Measurements from ENCODE around the gene SHB. TPM values are rescaled to one million over a fixed set of nuclear protein-coding genes. Genes with fewer than 3 reads are reported as not detected.
A peak's percentile ranks its signal among the peaks of the same experiment; 100 is the strongest.

Gene SHB
- polyA plus RNA-seq, 1 donor (not counting 4 experiments of a cell fraction or from before 2014, with no cell fraction given) = 10.9 TPM

DNA sequence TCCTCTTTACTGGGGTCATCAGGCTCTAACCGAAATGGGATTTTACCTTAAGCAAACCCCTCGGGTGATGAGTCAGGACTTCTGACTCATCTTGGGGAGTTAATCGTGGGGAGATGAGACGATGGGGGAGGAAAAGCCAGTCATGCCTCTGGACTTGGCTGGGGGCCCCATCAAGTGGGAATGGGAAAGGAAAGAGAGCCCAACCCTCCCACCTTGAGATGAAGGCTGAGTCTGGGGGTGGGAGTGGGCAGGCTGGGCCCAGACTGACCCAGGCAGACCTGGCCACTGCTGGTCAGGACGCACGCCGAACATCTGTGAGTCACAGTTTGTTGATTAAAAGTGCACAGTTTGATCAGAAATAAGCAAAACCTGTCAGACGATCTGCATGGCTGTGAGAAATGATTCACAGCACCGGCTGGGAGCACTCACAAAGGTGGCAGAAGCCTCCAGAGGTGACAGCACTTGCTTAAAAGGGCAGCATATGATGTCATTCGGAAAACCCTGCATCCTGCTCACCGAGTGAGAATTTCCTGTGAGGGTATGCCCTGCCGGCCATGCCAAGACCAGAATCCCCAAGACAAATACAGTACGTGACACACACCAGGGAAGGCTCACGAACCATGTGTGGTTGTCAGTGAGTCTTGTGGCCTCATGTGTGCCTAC is 115.1 kb downstream of the SHB start:
- Histone ChIP-seq H3K4me3 (ENCODE audit: control insufficient read depth in 2 of 3, extremely low read depth in 1 of 3, insufficient read depth in 2 of 3, low read depth in 1 of 3, low read length in 3 of 3) (peak overlapping the region in 2 of 3 experiments; percentile 23 to 34), H3K9me1 (ENCODE audit: control insufficient read depth, extremely low read depth, insufficient read depth, low read length) (peaks cover 5% of the 10 kb centered on the region), H3K9ac (ENCODE audit: control insufficient read depth, extremely low read depth, insufficient read depth, low read length) (peak overlapping the region; percentile 68), H2AFZ (ENCODE audit: control insufficient read depth, low read length) (no peak overlapping the region), H3K79me2 (ENCODE audit: control insufficient read depth, insufficient read depth, low read length) (peaks cover 5% of the 10 kb centered on the region), H3K27ac (ENCODE audit: control insufficient read depth, insufficient read depth, low read length) (peak overlapping the region; percentile 95), H3K9me3 (ENCODE audit: control insufficient read depth, low read depth, low read length) (no peaks in the 10 kb centered on the region), H3K27me3 (ENCODE audit: control insufficient read depth, extremely low read depth, insufficient read depth, low read length) (no peaks in the 10 kb centered on the region), H3K36me3 (ENCODE audit: control insufficient read depth in 2 of 2, extremely low read depth in 1 of 2, insufficient read depth in 2 of 2, low read length in 2 of 2) (peaks cover 19 to 25% of the 10 kb centered on the region in 2 experiments), H4K20me1 (ENCODE audit: control insufficient read depth, extremely low read depth, insufficient read depth, low read length) (peaks cover 6% of the 10 kb centered on the region), H3K4me2 (ENCODE audit: control insufficient read depth, extremely low read depth, insufficient read depth, low read depth, low read length) (peak overlapping the region; percentile 86), H3K4me1 (ENCODE audit: control insufficient read depth, extremely low read depth, insufficient read depth, low read length) (peaks cover 34% of the 10 kb centered on the region)
- no peak for DNase-seq (ENCODE audit: low read depth, low spot score)
- peak; percentile 84 for FAIRE-seq
- dilution Hi-C loops (cut with MboI; ENCODE audit: extremely low pct_ligation_motif_present, low sequenced_read_pairs) = no loop called here
- no peak for TF ChIP-seq EZH2 (IDR thresholded peaks at IDR 0.05; ENCODE audit: low read length)
- TF ChIP-seq, protein P1, sequence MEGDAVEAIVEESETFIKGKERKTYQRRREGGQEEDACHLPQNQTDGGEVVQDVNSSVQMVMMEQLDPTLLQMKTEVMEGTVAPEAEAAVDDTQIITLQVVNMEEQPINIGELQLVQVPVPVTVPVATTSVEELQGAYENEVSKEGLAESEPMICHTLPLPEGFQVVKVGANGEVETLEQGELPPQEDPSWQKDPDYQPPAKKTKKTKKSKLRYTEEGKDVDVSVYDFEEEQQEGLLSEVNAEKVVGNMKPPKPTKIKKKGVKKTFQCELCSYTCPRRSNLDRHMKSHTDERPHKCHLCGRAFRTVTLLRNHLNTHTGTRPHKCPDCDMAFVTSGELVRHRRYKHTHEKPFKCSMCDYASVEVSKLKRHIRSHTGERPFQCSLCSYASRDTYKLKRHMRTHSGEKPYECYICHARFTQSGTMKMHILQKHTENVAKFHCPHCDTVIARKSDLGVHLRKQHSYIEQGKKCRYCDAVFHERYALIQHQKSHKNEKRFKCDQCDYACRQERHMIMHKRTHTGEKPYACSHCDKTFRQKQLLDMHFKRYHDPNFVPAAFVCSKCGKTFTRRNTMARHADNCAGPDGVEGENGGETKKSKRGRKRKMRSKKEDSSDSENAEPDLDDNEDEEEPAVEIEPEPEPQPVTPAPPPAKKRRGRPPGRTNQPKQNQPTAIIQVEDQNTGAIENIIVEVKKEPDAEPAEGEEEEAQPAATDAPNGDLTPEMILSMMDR (optimal IDR thresholded peaks at IDR 0.05 in 1 of 3, IDR thresholded peaks at IDR 0.05 in 1 of 3, conservative IDR thresholded peaks at IDR 0.05 in 1 of 3; ENCODE audit: extremely low read depth in 1 of 3, insufficient read depth in 2 of 3, low read length in 3 of 3) = no peak

DNA sequence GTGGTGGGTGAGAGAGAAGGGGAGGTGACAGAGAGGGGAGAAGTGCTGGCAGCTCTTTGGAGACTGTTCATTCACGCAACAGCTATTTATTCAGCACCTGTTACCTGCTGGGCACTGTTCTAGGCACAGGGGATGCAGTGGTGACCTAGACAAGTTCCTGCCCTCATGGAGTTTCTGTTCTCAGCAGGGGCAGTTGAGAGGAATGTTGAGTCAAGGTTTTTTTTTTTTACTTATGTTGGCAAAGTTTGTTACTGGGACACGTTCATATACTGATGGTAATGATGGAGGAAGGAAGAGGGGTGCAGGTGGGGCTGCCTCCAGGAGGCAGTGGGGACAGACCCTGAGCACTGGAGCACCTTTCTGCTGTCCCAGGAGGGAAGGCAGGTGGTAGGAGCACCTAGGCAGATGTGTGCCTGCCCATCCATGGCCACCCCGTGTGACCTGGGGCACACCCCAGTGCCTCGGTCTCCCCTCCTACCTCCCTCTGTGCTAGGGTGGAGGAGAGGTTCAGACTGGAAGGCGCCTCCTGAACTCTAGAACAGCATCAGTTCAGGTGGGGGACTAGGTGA is 115.7 kb downstream of the SHB start:
- Histone ChIP-seq H3K9ac (ENCODE audit: control insufficient read depth, extremely low read depth, insufficient read depth, low read length) (peak overlapping the region; percentile 68), H3K36me3 (ENCODE audit: control insufficient read depth in 2 of 2, extremely low read depth in 1 of 2, insufficient read depth in 2 of 2, low read length in 2 of 2) (peaks cover 23 to 25% of the 10 kb centered on the region in 2 experiments), H3K4me2 (ENCODE audit: control insufficient read depth, extremely low read depth, insufficient read depth, low read depth, low read length) (peak overlapping the region; percentile 86), H3K79me2 (ENCODE audit: control insufficient read depth, insufficient read depth, low read length) (peaks cover 5% of the 10 kb centered on the region), H3K27me3 (ENCODE audit: control insufficient read depth, extremely low read depth, insufficient read depth, low read length) (no peaks in the 10 kb centered on the region), H3K9me3 (ENCODE audit: control insufficient read depth, low read depth, low read length) (no peaks in the 10 kb centered on the region), H3K27ac (ENCODE audit: control insufficient read depth, insufficient read depth, low read length) (peak overlapping the region; percentile 95), H3K4me3 (ENCODE audit: control insufficient read depth in 2 of 3, extremely low read depth in 1 of 3, insufficient read depth in 2 of 3, low read depth in 1 of 3, low read length in 3 of 3) (peak overlapping the region in 1 of 3 experiments; percentile 15), H3K4me1 (ENCODE audit: control insufficient read depth, extremely low read depth, insufficient read depth, low read length) (peaks cover 34% of the 10 kb centered on the region), H3K9me1 (ENCODE audit: control insufficient read depth, extremely low read depth, insufficient read depth, low read length) (peaks cover 5% of the 10 kb centered on the region), H2AFZ (ENCODE audit: control insufficient read depth, low read length) (no peak overlapping the region), H4K20me1 (ENCODE audit: control insufficient read depth, extremely low read depth, insufficient read depth, low read length) (peaks cover 6% of the 10 kb centered on the region)
- FAIRE-seq (peak; percentile 61), DNase-seq (ENCODE audit: low read depth, low spot score) (no peak)
- dilution Hi-C loops (cut with MboI; ENCODE audit: extremely low pct_ligation_motif_present, low sequenced_read_pairs) = no loop called here
- TF ChIP-seq EZH2 (IDR thresholded peaks at IDR 0.05; ENCODE audit: low read length) = no peak
- TF ChIP-seq, protein P1 (optimal IDR thresholded peaks at IDR 0.05 in 1 of 3, IDR thresholded peaks at IDR 0.05 in 1 of 3, conservative IDR thresholded peaks at IDR 0.05 in 1 of 3; ENCODE audit: extremely low read depth in 1 of 3, insufficient read depth in 2 of 3, low read length in 3 of 3) = no peak
